ENCODE data around the gene FUT2.

DNA sequence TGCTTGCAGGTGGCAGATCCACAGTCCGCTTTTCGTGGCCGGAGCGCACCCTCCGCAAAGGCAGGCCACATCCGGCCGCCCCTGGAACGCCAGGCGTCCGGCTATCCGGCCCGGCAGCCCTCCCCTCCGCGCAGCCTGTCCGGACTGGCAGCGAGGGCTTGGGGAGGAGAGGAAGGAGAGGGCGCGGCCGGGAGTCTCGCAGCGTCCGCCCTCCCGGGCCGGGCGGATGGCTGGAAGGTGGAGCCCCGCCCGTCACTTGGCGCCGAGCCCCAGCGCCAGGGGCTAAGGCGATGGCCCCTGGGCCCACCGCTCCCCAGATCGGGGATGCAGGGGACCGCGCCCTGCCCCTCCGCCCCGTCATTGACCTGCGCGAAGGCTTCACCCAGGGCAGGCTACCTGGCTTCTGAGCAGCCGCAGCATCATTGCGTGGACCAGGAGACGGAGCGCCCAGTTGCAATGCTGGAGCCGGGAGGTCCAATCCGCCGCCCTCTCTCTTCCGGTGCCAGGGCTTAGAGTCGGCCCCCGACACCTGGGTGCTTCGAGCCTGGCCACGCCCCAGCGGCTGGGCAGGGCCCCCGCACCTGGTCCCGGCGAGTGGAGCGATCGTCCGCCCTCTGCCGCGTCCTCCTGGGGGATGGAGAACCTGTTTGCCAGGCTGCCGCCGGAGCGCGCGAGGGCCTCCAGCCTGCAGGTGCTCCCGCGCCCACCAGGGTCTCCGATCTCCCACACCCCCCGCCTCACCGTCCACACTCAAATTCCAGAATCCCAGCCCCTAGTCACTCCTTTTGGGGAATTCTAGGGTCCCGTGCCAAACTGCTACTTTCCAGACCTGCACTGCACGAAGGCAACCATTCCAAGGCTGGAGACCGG, 57.0 kb downstream of the FUT2 start, which contains the start of gene FUT1:
- TF ChIP-seq, protein P1, sequence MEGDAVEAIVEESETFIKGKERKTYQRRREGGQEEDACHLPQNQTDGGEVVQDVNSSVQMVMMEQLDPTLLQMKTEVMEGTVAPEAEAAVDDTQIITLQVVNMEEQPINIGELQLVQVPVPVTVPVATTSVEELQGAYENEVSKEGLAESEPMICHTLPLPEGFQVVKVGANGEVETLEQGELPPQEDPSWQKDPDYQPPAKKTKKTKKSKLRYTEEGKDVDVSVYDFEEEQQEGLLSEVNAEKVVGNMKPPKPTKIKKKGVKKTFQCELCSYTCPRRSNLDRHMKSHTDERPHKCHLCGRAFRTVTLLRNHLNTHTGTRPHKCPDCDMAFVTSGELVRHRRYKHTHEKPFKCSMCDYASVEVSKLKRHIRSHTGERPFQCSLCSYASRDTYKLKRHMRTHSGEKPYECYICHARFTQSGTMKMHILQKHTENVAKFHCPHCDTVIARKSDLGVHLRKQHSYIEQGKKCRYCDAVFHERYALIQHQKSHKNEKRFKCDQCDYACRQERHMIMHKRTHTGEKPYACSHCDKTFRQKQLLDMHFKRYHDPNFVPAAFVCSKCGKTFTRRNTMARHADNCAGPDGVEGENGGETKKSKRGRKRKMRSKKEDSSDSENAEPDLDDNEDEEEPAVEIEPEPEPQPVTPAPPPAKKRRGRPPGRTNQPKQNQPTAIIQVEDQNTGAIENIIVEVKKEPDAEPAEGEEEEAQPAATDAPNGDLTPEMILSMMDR (IDR thresholded peaks at IDR 0.05), result no peak
- TF ChIP-seq EZH2 (IDR thresholded peaks at IDR 0.05; ENCODE audit: borderline replicate concordance, insufficient read depth, low read depth, low read length, poor library complexity, severe bottlenecking), result no peak
